VCaP (cell line): ENCODE data around the gene GSDME.

Experiments used
- H3K27ac ChIP-seq: fragments of 450-650 bp; 2 replicates; pipeline ENCODE4 v1.5.1; 2017
- CTCF ChIP-seq: fragments of 450-650 bp; conservative IDR thresholded peaks from 2 replicates; pipeline ENCODE4 v1.5.1; 2017; ENCODE audit warnings: mild to moderate bottlenecking, moderate library complexity

The GSDME gene

DNA sequence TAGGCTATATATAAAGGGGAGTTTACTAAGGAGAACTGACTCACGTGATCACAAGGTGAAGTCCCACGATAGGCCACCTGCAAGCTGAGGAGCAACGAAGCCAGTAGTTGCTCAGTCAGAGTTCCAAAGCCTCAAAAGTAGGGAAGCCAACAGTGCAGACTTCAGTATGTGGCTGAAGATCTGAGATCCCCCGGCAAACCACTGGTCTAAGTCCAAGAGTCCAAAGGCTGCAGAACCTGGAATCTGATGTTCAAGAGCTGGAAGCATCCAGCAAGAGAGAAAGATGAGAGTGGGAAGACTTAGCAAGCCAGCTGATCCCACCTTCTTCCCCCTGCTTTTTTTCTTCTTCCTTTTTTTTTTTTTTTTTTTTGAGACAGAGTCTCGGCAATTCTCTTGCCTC lies 27.0 kb upstream of the GSDME start:
- no peak overlapping the region for H3K27ac ChIP-seq
- no peak for TF ChIP-seq CTCF

GRCh38 chr7:24783698-24784097 lies 26.4 kb upstream of the GSDME start:
- no peak for TF ChIP-seq CTCF
- no peak overlapping the region for H3K27ac ChIP-seq

DNA sequence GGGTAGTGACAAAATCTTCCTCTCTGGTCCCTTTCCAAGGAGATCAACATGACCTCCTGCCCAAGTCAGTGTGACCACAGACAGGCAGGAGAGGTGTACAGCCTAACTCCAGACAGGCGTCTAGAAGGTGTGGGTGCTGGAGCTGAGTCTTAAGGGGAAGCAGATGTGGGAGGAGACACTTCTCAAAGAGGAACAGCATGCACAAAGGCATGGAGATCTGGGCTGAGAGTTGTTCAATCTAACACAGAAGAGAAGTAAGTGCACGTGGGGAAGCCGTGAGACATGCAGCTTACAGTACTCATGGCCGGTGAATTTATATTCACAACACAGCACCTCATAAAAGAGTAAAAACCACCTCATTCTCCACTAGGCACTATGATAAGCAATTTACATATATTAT lies 23.8 kb upstream of the GSDME start:
- TF ChIP-seq CTCF: no peak

GRCh38 chr7:24779283-24779655 lies 22.0 kb upstream of the GSDME start:
- H3K27ac ChIP-seq: no peak overlapping the region
- no peak for TF ChIP-seq CTCF

More for the DNA sequence above, 23.8 kb upstream of the GSDME start:
- no peak overlapping the region for H3K27ac ChIP-seq

GRCh38 chr7:24778543-24779282 lies 21.4 kb upstream of the GSDME start:
- TF ChIP-seq CTCF: no peak
- H3K27ac ChIP-seq: no peak overlapping the region

GRCh38 chr7:24777806-24778205 lies 20.5 kb upstream of the GSDME start:
- TF ChIP-seq CTCF: no peak
- no peak overlapping the region for H3K27ac ChIP-seq

GRCh38 chr7:24773646-24774045 lies 16.4 kb upstream of the GSDME start:
- no peak for TF ChIP-seq CTCF
- H3K27ac ChIP-seq: no peak overlapping the region
